ENCODE results near the gene DAAM1.

GRCh38 chr14:59154373-59154772 lies 34.1 kb upstream of the DAAM1 start:
- TF ChIP-seq TCF7L2 (IDR thresholded peaks at IDR 0.05; ENCODE audit: low read depth, low read length) (no peak), POLR2AphosphoS5 (IDR thresholded peaks at IDR 0.05; ENCODE audit: low read depth, low read length) (no peak)

Measured in Panc1 (cell line).